HepG2 (cell line): ENCODE measurements around the gene SHC1. TPM values are rescaled to one million over a fixed set of nuclear protein-coding genes. Genes with fewer than 3 reads are reported as not detected.

Source experiments
- CBX1 ChIP-seq: IDR thresholded peaks from one replicate; pipeline ENCODE4 v1.6.1; 2016; ENCODE audit warnings: antibody characterized with exemption, low read depth
- CBX2 ChIP-seq, 2 experiments: fragments of 200-600 bp in 1 of 2; sonication (generic); formaldehyde crosslinking in 1 of 2; IDR thresholded peaks; 2 replicates each; pipeline versions ENCODE4 v1.7.0 to v1.8.1; 2018 to 2022; ENCODE audit warnings: low read depth in 2 of 2, low read length in 1 of 2, mild to moderate bottlenecking in 1 of 2, missing genetic modification reagents in 1 of 2
- HOXA5 ChIP-seq: sonication (generic); formaldehyde crosslinking; IDR thresholded peaks from 2 replicates; pipeline ENCODE4 v1.4.0; 2020; ENCODE audit warnings: missing genetic modification reagents
- KAT8 ChIP-seq: IDR thresholded peaks from 2 replicates; pipeline ENCODE4 v1.6.1; 2016; ENCODE audit warnings: missing genetic modification reagents, missing compliant biosample characterization
- MEIS2 ChIP-seq: sonication (generic); formaldehyde crosslinking; IDR thresholded peaks from 2 replicates; pipeline ENCODE4 v1.9.0; 2021; ENCODE audit warnings: mild to moderate bottlenecking, missing genetic modification reagents
- MXI1 ChIP-seq: IDR thresholded peaks from 3 replicates; pipeline ENCODE4 v1.6.1; 2012; ENCODE audit warnings: low read depth, low read length, inconsistent platforms, borderline replicate concordance
- NAIF1 ChIP-seq: sonication (generic); formaldehyde crosslinking; IDR thresholded peaks from 2 replicates; pipeline ENCODE4 v1.5.0; 2020; ENCODE audit warnings: mild to moderate bottlenecking, missing genetic modification reagents, borderline replicate concordance
- SAFB2 ChIP-seq: sonication (generic); formaldehyde crosslinking; IDR thresholded peaks from 2 replicates; pipeline ENCODE4 v1.5.1; 2020; ENCODE audit warnings: missing genetic modification reagents, low read depth, mild to moderate bottlenecking, borderline replicate concordance
- SIN3A ChIP-seq: IDR thresholded peaks from 2 replicates; pipeline ENCODE4 v1.6.1; 2011; ENCODE audit warnings: low read depth, mild to moderate bottlenecking, control low read depth, low read length, borderline replicate concordance
- SIX4 ChIP-seq: sonication (generic); formaldehyde crosslinking; IDR thresholded peaks from 2 replicates; pipeline ENCODE4 v1.4.0; 2020; ENCODE audit warnings: missing genetic modification reagents
- SP5 ChIP-seq: IDR thresholded peaks from 2 replicates; pipeline ENCODE4 v1.6.1; 2016; ENCODE audit warnings: low read depth, borderline replicate concordance
- TEAD3 ChIP-seq: optimal IDR thresholded peaks from 2 replicates; pipeline ENCODE3; 2016; ENCODE audit warnings: borderline replicate concordance
- ZEB1 ChIP-seq: IDR thresholded peaks from 2 replicates; pipeline ENCODE4 v1.6.1; 2012; ENCODE audit warnings: mild to moderate bottlenecking, low read depth, inconsistent platforms; ENCODE audit not compliant: insufficient replicate concordance
- ZFP36L1 ChIP-seq: sonication (generic); formaldehyde crosslinking; IDR thresholded peaks from 2 replicates; pipeline ENCODE4 v1.8.0; 2022; ENCODE audit warnings: mild to moderate bottlenecking, missing genetic modification reagents, moderate library complexity
- ZNF207 ChIP-seq: fragments of 450-650 bp; IDR thresholded peaks from 2 replicates; pipeline ENCODE4 v1.6.1; 2016; ENCODE audit warnings: antibody characterized with exemption, borderline replicate concordance
- ZNF234 ChIP-seq: sonication (generic); formaldehyde crosslinking; conservative IDR thresholded peaks from 2 replicates; pipeline ENCODE4 v1.5.1; 2020; ENCODE audit warnings: mild to moderate bottlenecking, missing genetic modification reagents
- ZNF430 ChIP-seq: sonication (generic); formaldehyde crosslinking; IDR thresholded peaks from 2 replicates; pipeline ENCODE4 v1.9.0; 2021; ENCODE audit warnings: mild to moderate bottlenecking, missing genetic modification reagents
- ZNF543 ChIP-seq: sonication (generic); formaldehyde crosslinking; IDR thresholded peaks from 2 replicates; pipeline ENCODE4 v1.4.0; 2020; ENCODE audit warnings: mild to moderate bottlenecking, missing genetic modification reagents
- ZNF605 ChIP-seq: sonication (generic); formaldehyde crosslinking; IDR thresholded peaks from 2 replicates; pipeline ENCODE4 v1.8.0; 2022; ENCODE audit warnings: mild to moderate bottlenecking, missing genetic modification reagents
- ZNF761 ChIP-seq: sonication (generic); formaldehyde crosslinking; conservative IDR thresholded peaks from 2 replicates; pipeline ENCODE4 v1.4.0; 2020; ENCODE audit warnings: mild to moderate bottlenecking, missing genetic modification reagents
- ZNF770 ChIP-seq: sonication (generic); formaldehyde crosslinking; IDR thresholded peaks from 2 replicates; pipeline ENCODE4 v1.5.0; 2020; ENCODE audit warnings: mild to moderate bottlenecking, missing genetic modification reagents
- polyA plus RNA-seq, 8 experiments: library from polyadenylated mRNA; depleted of rRNA in 3 of 8; stranded (reverse) in 7 of 8; unstranded in 1 of 8; fragments of >200 nt; fragmentation: Illumina TruSeq in 4 of 8; extraction: Trizol in 4 of 8; gene quantifications; 2 replicates each; pipeline versions ENCODE4 v1.2.1 to v1.2.3, GENCODE V29; 2011 to 2016; ENCODE audit warnings: low read depth in 4 of 8, missing spikeins in 1 of 8, mixed read lengths in 1 of 8; ENCODE audit not compliant: insufficient read depth in 1 of 8
- total RNA-seq, 5 experiments: library from RNA; depleted of rRNA; stranded (reverse); fragments of >200 nt; fragmentation: Illumina TruSeq; extraction: Trizol; gene quantifications; 2 replicates each; pipeline ENCODE4 v1.2.3, GENCODE V29; 2016; ENCODE audit warnings: low read depth in 1 of 5
- TF ChIP-seq, protein P1 (sequence below): sonication (generic); formaldehyde crosslinking; IDR thresholded peaks from 2 replicates; pipeline ENCODE4 v1.5.0; 2020; ENCODE audit warnings: mild to moderate bottlenecking, missing genetic modification reagents, moderate library complexity
- TF ChIP-seq, protein P2 (sequence below): sonication (generic); formaldehyde crosslinking; IDR thresholded peaks from 2 replicates; pipeline ENCODE4 v1.4.0; 2020; ENCODE audit warnings: mild to moderate bottlenecking, missing genetic modification reagents
- TF ChIP-seq, protein P3 (sequence below), 2 experiments: fragments of 450-650 bp in 1 of 2; sonication (generic) in 1 of 2; formaldehyde crosslinking; IDR thresholded peaks; 2 replicates each; pipeline versions ENCODE4 v1.5.0 to v1.8.0; 2020 to 2022; ENCODE audit warnings: mild to moderate bottlenecking in 1 of 2, missing genetic modification reagents in 1 of 2

Gene SHC1
- total and polyA plus RNA-seq, 2 of the 13 experiments (the other 11 are each of a cell fraction or from before 2014, with no cell fraction given) = 52.0 to 137 TPM

DNA sequence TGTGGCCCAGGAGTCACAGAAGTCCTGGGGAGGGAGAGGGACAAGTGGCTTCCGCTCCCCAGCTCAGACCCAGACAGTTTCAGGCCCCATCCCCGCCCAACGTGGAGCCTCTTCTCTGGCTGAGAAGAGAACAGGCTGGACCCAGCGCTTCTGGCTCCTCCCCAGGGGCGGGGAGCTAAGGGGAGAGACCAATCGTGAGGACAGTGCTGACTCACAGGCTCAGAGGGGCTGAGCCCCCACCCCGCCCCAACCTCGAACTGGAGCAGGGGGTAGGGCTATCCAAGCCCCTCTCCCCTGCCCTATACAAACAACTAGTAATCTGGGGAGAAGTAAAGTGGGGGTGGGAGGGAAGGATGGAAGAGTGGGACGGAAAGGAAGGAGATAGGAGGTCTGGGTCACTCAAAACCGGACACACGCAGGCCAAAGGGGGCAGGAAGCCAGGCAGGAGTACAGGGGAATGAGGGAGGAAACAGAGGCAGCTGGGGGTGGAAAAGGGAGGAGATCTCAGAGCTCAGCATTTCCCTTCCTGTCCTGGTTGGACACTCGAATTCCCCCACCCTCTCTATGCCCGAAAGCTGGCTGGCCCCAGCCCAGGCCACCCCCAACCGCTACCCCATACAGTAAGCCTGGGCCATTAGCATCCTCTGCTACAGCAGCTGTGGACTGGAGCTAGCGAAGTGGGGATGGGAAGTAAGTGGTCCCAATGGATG lies at the start of gene SHC1 (continued):
- TF ChIP-seq, protein P1, sequence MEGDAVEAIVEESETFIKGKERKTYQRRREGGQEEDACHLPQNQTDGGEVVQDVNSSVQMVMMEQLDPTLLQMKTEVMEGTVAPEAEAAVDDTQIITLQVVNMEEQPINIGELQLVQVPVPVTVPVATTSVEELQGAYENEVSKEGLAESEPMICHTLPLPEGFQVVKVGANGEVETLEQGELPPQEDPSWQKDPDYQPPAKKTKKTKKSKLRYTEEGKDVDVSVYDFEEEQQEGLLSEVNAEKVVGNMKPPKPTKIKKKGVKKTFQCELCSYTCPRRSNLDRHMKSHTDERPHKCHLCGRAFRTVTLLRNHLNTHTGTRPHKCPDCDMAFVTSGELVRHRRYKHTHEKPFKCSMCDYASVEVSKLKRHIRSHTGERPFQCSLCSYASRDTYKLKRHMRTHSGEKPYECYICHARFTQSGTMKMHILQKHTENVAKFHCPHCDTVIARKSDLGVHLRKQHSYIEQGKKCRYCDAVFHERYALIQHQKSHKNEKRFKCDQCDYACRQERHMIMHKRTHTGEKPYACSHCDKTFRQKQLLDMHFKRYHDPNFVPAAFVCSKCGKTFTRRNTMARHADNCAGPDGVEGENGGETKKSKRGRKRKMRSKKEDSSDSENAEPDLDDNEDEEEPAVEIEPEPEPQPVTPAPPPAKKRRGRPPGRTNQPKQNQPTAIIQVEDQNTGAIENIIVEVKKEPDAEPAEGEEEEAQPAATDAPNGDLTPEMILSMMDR (CRISPR knock-in tag) = no peak
- no peak for TF ChIP-seq ZNF770 (CRISPR knock-in tag)
- peak; percentile 67; the same call in 1 of the 2 replicates for TF ChIP-seq SP5
- TF ChIP-seq ZNF543 (CRISPR knock-in tag) = no peak
- no peak for TF ChIP-seq ZNF207
- TF ChIP-seq CBX1 = no peak
- no peak; the same call in 1 of the 2 replicates for TF ChIP-seq SAFB2 (CRISPR knock-in tag)
- TF ChIP-seq SIX4 = no peak
- TF ChIP-seq MXI1 = peak; percentile 72; the same call in 1 of the 3 replicates
- no peak; the same call in 1 of the 2 replicates for TF ChIP-seq ZNF761 (CRISPR knock-in tag)
- no peak for TF ChIP-seq ZNF605
- TF ChIP-seq TEAD3 = no peak
- no peak; the same call in 1 of the 2 replicates for TF ChIP-seq NAIF1
- TF ChIP-seq, protein P2, sequence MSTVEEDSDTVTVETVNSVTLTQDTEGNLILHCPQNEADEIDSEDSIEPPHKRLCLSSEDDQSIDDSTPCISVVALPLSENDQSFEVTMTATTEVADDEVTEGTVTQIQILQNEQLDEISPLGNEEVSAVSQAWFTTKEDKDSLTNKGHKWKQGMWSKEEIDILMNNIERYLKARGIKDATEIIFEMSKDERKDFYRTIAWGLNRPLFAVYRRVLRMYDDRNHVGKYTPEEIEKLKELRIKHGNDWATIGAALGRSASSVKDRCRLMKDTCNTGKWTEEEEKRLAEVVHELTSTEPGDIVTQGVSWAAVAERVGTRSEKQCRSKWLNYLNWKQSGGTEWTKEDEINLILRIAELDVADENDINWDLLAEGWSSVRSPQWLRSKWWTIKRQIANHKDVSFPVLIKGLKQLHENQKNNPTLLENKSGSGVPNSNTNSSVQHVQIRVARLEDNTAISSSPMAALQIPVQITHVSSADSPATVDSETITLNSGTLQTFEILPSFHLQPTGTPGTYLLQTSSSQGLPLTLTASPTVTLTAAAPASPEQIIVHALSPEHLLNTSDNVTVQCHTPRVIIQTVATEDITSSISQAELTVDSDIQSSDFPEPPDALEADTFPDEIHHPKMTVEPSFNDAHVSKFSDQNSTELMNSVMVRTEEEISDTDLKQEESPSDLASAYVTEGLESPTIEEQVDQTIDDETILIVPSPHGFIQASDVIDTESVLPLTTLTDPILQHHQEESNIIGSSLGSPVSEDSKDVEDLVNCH = no peak
- TF ChIP-seq KAT8 (CRISPR knock-in tag) = 0 out of 2 replicates have a peak, but pooled peaks have one; percentile 23
- no peak for TF ChIP-seq ZFP36L1
- TF ChIP-seq MEIS2 (CRISPR knock-in tag) = no peak
- TF ChIP-seq SIN3A = peak; percentile 35; the same call in 1 of the 2 replicates
- TF ChIP-seq ZEB1 = no peak
- no peak for TF ChIP-seq ZNF430
- no peak for TF ChIP-seq ZNF234 (CRISPR knock-in tag)
- no peak for TF ChIP-seq CBX2 (IDR thresholded peaks at IDR 0.05; ENCODE audit: low read depth, low read length)
- no peak for TF ChIP-seq CBX2 (CRISPR knock-in tag; IDR thresholded peaks at IDR 0.05; ENCODE audit: low read depth)
- TF ChIP-seq, protein P3, sequence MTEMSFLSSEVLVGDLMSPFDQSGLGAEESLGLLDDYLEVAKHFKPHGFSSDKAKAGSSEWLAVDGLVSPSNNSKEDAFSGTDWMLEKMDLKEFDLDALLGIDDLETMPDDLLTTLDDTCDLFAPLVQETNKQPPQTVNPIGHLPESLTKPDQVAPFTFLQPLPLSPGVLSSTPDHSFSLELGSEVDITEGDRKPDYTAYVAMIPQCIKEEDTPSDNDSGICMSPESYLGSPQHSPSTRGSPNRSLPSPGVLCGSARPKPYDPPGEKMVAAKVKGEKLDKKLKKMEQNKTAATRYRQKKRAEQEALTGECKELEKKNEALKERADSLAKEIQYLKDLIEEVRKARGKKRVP (CRISPR knock-in tag; IDR thresholded peaks at IDR 0.05) = no peak
- no peak for TF ChIP-seq HOXA5 (CRISPR knock-in tag)
